Natural killer cell (primary cell): ENCODE results near the gene MTMR3. TPM values are rescaled to one million over a fixed set of nuclear protein-coding genes. Genes with fewer than 3 reads are reported as not detected.

Source experiments
- ATAC-seq, 3 donors: fragments of 150-1000 bp in 2 of 3; fragments of 200-7000 bp in 1 of 3; cut with Tn5 transposase; 1 replicate in 1 of 3; 2 replicates in 2 of 3; pipeline ENCODE4 v1.10.0; 2021; ENCODE audit warnings: mild to moderate bottlenecking in 2 of 3, moderate library complexity in 2 of 3
- DNase-seq, 2 donors: peaks; one replicate each; pipeline versions ENCODE4 v3.0.0 to v3.0.0-alpha.2; 2013 to 2021; ENCODE audit warnings: mixed read lengths in 1 of 2
- H3K27ac ChIP-seq: one replicate; pipeline ENCODE4 v1.5.1; 2013; ENCODE audit warnings: mild to moderate bottlenecking, low read length
- H3K27me3 ChIP-seq: one replicate; pipeline ENCODE4 v1.6.1; 2013; ENCODE audit warnings: low read length; ENCODE audit not compliant: control insufficient read depth, insufficient read depth
- H3K36me3 ChIP-seq: one replicate; pipeline ENCODE4 v1.6.1; 2013; ENCODE audit warnings: low read length; ENCODE audit not compliant: control insufficient read depth, insufficient read depth
- H3K4me1 ChIP-seq: one replicate; pipeline ENCODE4 v1.6.1; 2013; ENCODE audit warnings: low read length; ENCODE audit not compliant: control insufficient read depth, insufficient read depth
- H3K4me3 ChIP-seq: one replicate; pipeline ENCODE4 v1.5.1; 2013; ENCODE audit warnings: low read length
- H3K9me3 ChIP-seq: one replicate; pipeline ENCODE4 v1.6.1; 2013; ENCODE audit warnings: low read length; ENCODE audit not compliant: control insufficient read depth, insufficient read depth
- H3K27ac Mint-ChIP-seq, 2 donors: one replicate each; pipeline ENCODE4 v1.8.0; 2022; ENCODE audit warnings: mild to moderate bottlenecking in 2 of 2, mixed read lengths in 2 of 2, moderate library complexity in 1 of 2
- H3K27me3 Mint-ChIP-seq, 2 donors: one replicate each; pipeline ENCODE4 v1.8.0; 2022; ENCODE audit warnings: low read depth in 2 of 2, mixed read lengths in 2 of 2
- H3K36me3 Mint-ChIP-seq: one replicate; pipeline ENCODE4 v1.8.0; 2022; ENCODE audit warnings: mixed read lengths
- H3K4me1 Mint-ChIP-seq, 2 donors: one replicate each; pipeline ENCODE4 v1.8.0; 2022; ENCODE audit warnings: mixed read lengths in 2 of 2
- H3K4me3 Mint-ChIP-seq: one replicate; pipeline ENCODE4 v1.8.0; 2022; ENCODE audit warnings: mild to moderate bottlenecking, moderate library complexity, mixed read lengths
- H3K9me3 Mint-ChIP-seq, 2 donors: one replicate each; pipeline ENCODE4 v1.8.0; 2022; ENCODE audit warnings: mixed read lengths in 2 of 2
- CTCF ChIP-seq: fragments of 200-600 bp; IDR thresholded peaks from one replicate; pipeline ENCODE4 v1.8.0; 2022; ENCODE audit warnings: antibody characterized with exemption
- WGBS: methylation state at CpG from one replicate; pipeline ENCODE4 v1.1.7; 2013; ENCODE audit warnings: missing lambda C conversion rate; ENCODE audit not compliant: insufficient coverage; 5-methylcytosine and 5-hydroxymethylcytosine counted together
- intact Hi-C: fragments of 100-400 bp; cut with micrococcal nuclease; formaldehyde crosslinking; loops from one replicate; pipeline ENCODE4 v1.14.2; 2022
- total RNA-seq, 4 donors: library from RNA; stranded (reverse); fragments of 120-200 nt in 1 of 4; gene quantifications; one replicate each; pipeline versions ENCODE4 v1.2.3 to v1.2.4, GENCODE V29; 2013 to 2022

MTMR3 gene
- total RNA-seq, 3 donors from 2014 or later (not counting 1 experiment from before 2014, with no cell fraction given): 62.1 to 83.4 (median 75.6) TPM

- no peaks in the 10 kb centered on the region for H3K27me3 ChIP-seq
- no peak overlapping the region for H3K4me3 Mint-ChIP-seq
- no peak for TF ChIP-seq CTCF
- 84% methylated on average over 3 of the region's 3 CpGs for WGBS
- no peaks in the 10 kb centered on the region for H3K36me3 Mint-ChIP-seq
- no peak overlapping the region for H3K27ac Mint-ChIP-seq
- no peak overlapping the region for H3K27ac ChIP-seq
- peaks cover 27 to 49% of the 10 kb centered on the region in 2 donors for H3K27me3 Mint-ChIP-seq
- no peak overlapping the region for H3K4me3 ChIP-seq
- H3K9me3 Mint-ChIP-seq: no peaks in the 10 kb centered on the region
- DNase-seq (no peak), ATAC-seq (no peak)
- intact Hi-C loops: no loop called here
- peaks cover 1% of the 10 kb centered on the region for H3K4me1 ChIP-seq
- no peaks in the 10 kb centered on the region for H3K9me3 ChIP-seq
- H3K36me3 ChIP-seq: no peaks in the 10 kb centered on the region
- H3K4me1 Mint-ChIP-seq: peaks cover 0 to 4% of the 10 kb centered on the region in 2 donors
These were observed 192.0 kb downstream of the MTMR3 start for GRCh38 chr22:30074994-30075393.

GRCh38 chr22:30077279-30077880 lies 194.4 kb downstream of the MTMR3 start:
- DNase-seq (no peak), ATAC-seq (no peak)
- Histone ChIP-seq H3K27ac (no peak overlapping the region), H3K4me1 (peaks cover 6% of the 10 kb centered on the region), H3K9me3 (no peaks in the 10 kb centered on the region), H3K4me3 (no peak overlapping the region), H3K36me3 (no peaks in the 10 kb centered on the region), H3K27me3 (no peaks in the 10 kb centered on the region)
- no peaks in the 10 kb centered on the region for H3K9me3 Mint-ChIP-seq
- H3K4me3 Mint-ChIP-seq: no peak overlapping the region
- TF ChIP-seq CTCF: no peak
- 91% methylated on average over 1 of the region's 3 CpGs for whole genome bisulfite sequencing
- intact Hi-C loops: no loop called here
- no peaks in the 10 kb centered on the region for H3K36me3 Mint-ChIP-seq
- H3K27me3 Mint-ChIP-seq: peaks cover 29 to 49% of the 10 kb centered on the region in 2 donors
- H3K4me1 Mint-ChIP-seq: peaks cover 0 to 8% of the 10 kb centered on the region in 2 donors
- no peak overlapping the region for H3K27ac Mint-ChIP-seq

GRCh38 chr22:30078320-30079311 lies 195.6 kb downstream of the MTMR3 start:
- Mint-ChIP-seq H3K4me1 (peaks cover 0 to 8% of the 10 kb centered on the region in 2 donors), H3K9me3 (no peaks in the 10 kb centered on the region), H3K4me3 (peak overlapping the region; percentile 43), H3K27ac (peak overlapping the region in 1 of 2 donors; percentile 30), H3K36me3 (no peaks in the 10 kb centered on the region), H3K27me3 (peaks cover 29 to 49% of the 10 kb centered on the region in 2 donors)
- no peak overlapping the region for H3K4me3 ChIP-seq
- DNase-seq (peak in 1 of 2 donors; percentile 55), ATAC-seq (no peak)
- intact Hi-C loops: no loop called here
- 78% methylated on average over 9 of the region's 10 CpGs for WGBS
- no peaks in the 10 kb centered on the region for H3K36me3 ChIP-seq
- no peak overlapping the region for H3K27ac ChIP-seq
- H3K27me3 ChIP-seq: no peaks in the 10 kb centered on the region
- TF ChIP-seq CTCF: no peak
- no peaks in the 10 kb centered on the region for H3K9me3 ChIP-seq
- H3K4me1 ChIP-seq: peaks cover 6% of the 10 kb centered on the region
